Kidney (tissue), 14 donors: Measurements from ENCODE around the gene SNX1. TPM values are rescaled to one million over a fixed set of nuclear protein-coding genes. Genes with fewer than 3 reads are reported as not detected.

Source experiments
- DNase-seq, 5 donors: peaks; one replicate each; pipeline ENCODE4 v3.0.0-alpha.2; 2013 to 2020
- FAIRE-seq: peaks from 2 replicates; lab custom pipeline; 2012; peaks lifted over from hg19 to GRCh38; lab: Jason Lieb, UNC
- H3K27ac ChIP-seq, 2 donors: one replicate each; pipeline ENCODE4 v1.7.0; 2013; ENCODE audit warnings: low read depth in 2 of 2, low read length in 2 of 2, inconsistent platforms in 1 of 2
- H3K27me3 ChIP-seq: one replicate; pipeline ENCODE4 v1.7.1; 2013; ENCODE audit warnings: low read length, inconsistent platforms; ENCODE audit not compliant: control insufficient read depth, insufficient read depth
- H3K36me3 ChIP-seq, 3 donors: one replicate each; pipeline versions ENCODE4 v1.7.0 to v1.7.1; 2013; ENCODE audit warnings: low read length in 3 of 3, control low read depth in 1 of 3, inconsistent platforms in 1 of 3; ENCODE audit not compliant: insufficient read depth in 3 of 3, control insufficient read depth in 2 of 3
- H3K4me1 ChIP-seq, 3 donors: one replicate each; pipeline versions ENCODE4 v1.7.0 to v1.7.1; 2013; ENCODE audit warnings: low read length in 3 of 3, inconsistent platforms in 1 of 3, low read depth in 1 of 3; ENCODE audit not compliant: control insufficient read depth in 2 of 3, insufficient read depth in 2 of 3
- H3K4me3 ChIP-seq, 3 donors: one replicate each; pipeline versions ENCODE4 v1.7.0 to v1.8.1; 2013; ENCODE audit warnings: low read length in 3 of 3, control low read depth in 1 of 3, inconsistent platforms in 1 of 3
- H3K9ac ChIP-seq, 3 donors: one replicate each; pipeline versions ENCODE4 v1.7.0 to v1.7.1; 2013; ENCODE audit warnings: low read length in 3 of 3, control low read depth in 1 of 3, inconsistent platforms in 1 of 3
- H3K9me3 ChIP-seq, 3 donors: one replicate each; pipeline versions ENCODE4 v1.7.0 to v1.7.1; 2013; ENCODE audit warnings: low read length in 3 of 3, control low read depth in 1 of 3, inconsistent platforms in 1 of 3; ENCODE audit not compliant: control insufficient read depth in 2 of 3, insufficient read depth in 1 of 3
- CTCF ChIP-seq: IDR thresholded peaks from 3 replicates; pipeline ENCODE4 v1.5.1; 2012; ENCODE audit warnings: mild to moderate bottlenecking, moderate library complexity, borderline replicate concordance; ENCODE audit not compliant: insufficient read depth; ENCODE audit errors: extremely low read depth
- intact Hi-C: fragments of 100-400 bp; cut with DNase I; formaldehyde crosslinking; loops from one replicate; pipeline ENCODE4 v1.11.1; 2022
- polyA plus RNA-seq: library from polyadenylated mRNA; stranded (reverse); fragments of 350-450 nt; fragmentation: Illumina TruSeq; extraction: RNeasy Lipid Tissue Mini Kit (QIAGEN cat#74804); gene quantifications from one replicate; pipeline ENCODE4 v1.2.3, GENCODE V29; 2014; ENCODE audit warnings: low read depth, low replicate concordance; ENCODE audit not compliant: insufficient read depth
- total RNA-seq: library from RNA; stranded (reverse); fragmentation: NEBNext Ultra II Directional; extraction: Animal tissue kit (Norgen Biotek cat#: 25700); gene quantifications from one replicate; pipeline ENCODE4 v1.2.1, GENCODE V29; 2021
- donor health status: control.
- donor health status: control.
- donor health status: control.
- donor health status: control.
- donor health status: control.
- donor health status: DM: yes; HTN: yes; CAD: no.
- donor health status: Normal renal cell carcinoma (clear cell type).

Gene SNX1
- total and polyA plus RNA-seq, 2 donors from 2014 or later: 81.2 to 148 TPM

- DNase-seq (no peak), FAIRE-seq (no peak)
- H3K9me3 ChIP-seq: no peaks in the 10 kb centered on the region
- H3K4me1 ChIP-seq: peaks cover 6 to 26% (median 16%) of the 10 kb centered on the region in 3 donors
- H3K9ac ChIP-seq: no peak overlapping the region
- intact Hi-C loops: no loop called here
- no peaks in the 10 kb centered on the region for H3K27me3 ChIP-seq
- peaks cover 0 to 4% (median 3%) of the 10 kb centered on the region in 3 donors for H3K36me3 ChIP-seq
- H3K27ac ChIP-seq: no peak overlapping the region
- no peak for TF ChIP-seq CTCF
- no peak overlapping the region for H3K4me3 ChIP-seq
These were observed 70.5 kb downstream of the SNX1 start for GRCh38 chr15:64166102-64166890.

- TF ChIP-seq CTCF: no peak
- Histone ChIP-seq H3K4me1 (no peaks in the 10 kb centered on the region), H3K27ac (no peak overlapping the region), H3K4me3 (no peak overlapping the region), H3K27me3 (no peaks in the 10 kb centered on the region), H3K9me3 (no peaks in the 10 kb centered on the region), H3K36me3 (peaks cover 2 to 10% (median 4%) of the 10 kb centered on the region in 3 donors), H3K9ac (no peak overlapping the region)
- FAIRE-seq: no peak
- intact Hi-C loops: no loop called here
- DNase-seq: peak in 3 of 5 donors; percentile 32 to 51 (median 42)
These were observed 84.5 kb downstream of the SNX1 start for GRCh38 chr15:64180235-64180824.

GRCh38 chr15:64182859-64183370 lies 87.1 kb downstream of the SNX1 start:
- H3K4me3 ChIP-seq: no peak overlapping the region
- H3K9ac ChIP-seq: no peak overlapping the region
- intact Hi-C loops: no loop called here
- no peaks in the 10 kb centered on the region for H3K4me1 ChIP-seq
- H3K27me3 ChIP-seq: no peaks in the 10 kb centered on the region
- H3K9me3 ChIP-seq: no peaks in the 10 kb centered on the region
- TF ChIP-seq CTCF: no peak
- DNase-seq (no peak), FAIRE-seq (no peak)
- no peak overlapping the region for H3K27ac ChIP-seq
- H3K36me3 ChIP-seq: peaks cover 2 to 11% (median 4%) of the 10 kb centered on the region in 3 donors
